MCF 10A (cell line): ENCODE results near the gene PTPN23. TPM values are rescaled to one million over a fixed set of nuclear protein-coding genes. Genes with fewer than 3 reads are reported as not detected.

Source experiments
- BruUV-seq: library from RNA; stranded (reverse); fragments of 400-500 nt; replicated peaks from 2 replicates; lab custom pipeline; 2021; lab: Mats Ljungman, UMichigan
- CTCF ChIA-PET: fragments of 300-600 bp; sonication (Branson Sonifier 250); formaldehyde crosslinking; extraction: SDS; loops from one replicate; lab custom pipeline; 2021; ENCODE audit warnings: antibody characterized with exemption, inconsistent platforms; lab: Yijun Ruan, JAX
- POLR2A ChIA-PET: fragments of 300-600, 350-650 bp; sonication (Branson Sonifier 250); formaldehyde crosslinking; extraction: SDS; loops from one replicate; lab custom pipeline; 2020; ENCODE audit warnings: antibody characterized with exemption, inconsistent platforms; lab: Yijun Ruan, JAX
- DNase-seq: peaks from one replicate; pipeline ENCODE4 v3.0.0-alpha.2; 2018; ENCODE audit not compliant: unreplicated experiment
- H3K27ac Mint-ChIP-seq: one replicate; pipeline ENCODE4 v1.8.0; 2022; ENCODE audit warnings: mild to moderate bottlenecking, low read depth, mixed read lengths; ENCODE audit not compliant: unreplicated experiment
- H3K27me3 Mint-ChIP-seq: one replicate; pipeline ENCODE4 v1.8.0; 2022; ENCODE audit warnings: mixed read lengths; ENCODE audit not compliant: insufficient read depth, unreplicated experiment
- H3K36me3 Mint-ChIP-seq: one replicate; pipeline ENCODE4 v1.8.0; 2022; ENCODE audit warnings: mild to moderate bottlenecking, moderate library complexity, mixed read lengths; ENCODE audit not compliant: insufficient read depth, unreplicated experiment
- H3K4me1 Mint-ChIP-seq: one replicate; pipeline ENCODE4 v1.8.0; 2022; ENCODE audit warnings: mixed read lengths; ENCODE audit not compliant: insufficient read depth, unreplicated experiment
- H3K4me3 Mint-ChIP-seq: one replicate; pipeline ENCODE4 v1.8.0; 2022; ENCODE audit warnings: mild to moderate bottlenecking, moderate library complexity, mixed read lengths; ENCODE audit not compliant: unreplicated experiment
- H3K9me3 Mint-ChIP-seq: one replicate; pipeline ENCODE4 v1.8.0; 2022; ENCODE audit warnings: mixed read lengths; ENCODE audit not compliant: unreplicated experiment
- CTCF ChIP-seq: fragments of 200-600 bp; IDR thresholded peaks from one replicate; pipeline ENCODE4 v1.8.0; 2022; ENCODE audit warnings: antibody characterized with exemption, mild to moderate bottlenecking; ENCODE audit not compliant: unreplicated experiment
- intact Hi-C: fragments of 100-400 bp; cut with micrococcal nuclease; formaldehyde crosslinking; loops from 2 replicates; pipeline ENCODE4 v1.14.1; 2022
- total RNA-seq: library from RNA; stranded (reverse); gene quantifications from 2 replicates; pipeline ENCODE4 v1.2.3, GENCODE V29; 2022

PTPN23 gene
- total RNA-seq, 1 experiment from 2014 or later = 44.5 TPM

- Mint-ChIP-seq H3K4me1 (no peaks in the 10 kb centered on the region), H3K27me3 (no peaks in the 10 kb centered on the region), H3K9me3 (no peaks in the 10 kb centered on the region), H3K4me3 (no peak overlapping the region), H3K36me3 (peaks cover 74% of the 10 kb centered on the region), H3K27ac (no peak overlapping the region)
- no peak for DNase-seq
- no peak for TF ChIP-seq CTCF
- BruUV-seq = no TSS peak
- ChIA-PET POLR2A (interaction anchor here (1.2 kb wide), 1 partner anchor 8 kb away, joined by 3 read pairs; no protein-coding TSS in a partner anchor), CTCF (interaction anchor here (3.7 kb wide), 1 partner anchor 13 kb away, joined by 21 read pairs; no protein-coding TSS in a partner anchor)
- intact Hi-C loops = no loop called here
These were observed 54.0 kb downstream of the PTPN23 start for GRCh38 chr3:47434849-47435248.

- Mint-ChIP-seq H3K4me3 (no peak overlapping the region), H3K9me3 (no peaks in the 10 kb centered on the region), H3K27me3 (no peaks in the 10 kb centered on the region), H3K36me3 (peaks cover 79% of the 10 kb centered on the region), H3K27ac (no peak overlapping the region), H3K4me1 (no peaks in the 10 kb centered on the region)
- TF ChIP-seq CTCF = no peak
- ChIA-PET POLR2A (interaction anchor here (0.6 kb wide), 1 partner anchor 21 kb away, joined by 3 read pairs; no protein-coding TSS in a partner anchor), CTCF (interaction anchor here (0.9 to 3.7 kb wide), 2 partner anchors 14 to 40 kb away, joined by 5 to 21 read pairs; no protein-coding TSS in a partner anchor)
- no peak for DNase-seq
- no TSS peak for BruUV-seq
- intact Hi-C loops = no loop called here
These were observed 55.4 kb downstream of the PTPN23 start for GRCh38 chr3:47436180-47436579.

GRCh38 chr3:47440131-47440530 lies 59.3 kb downstream of the PTPN23 start:
- H3K27ac Mint-ChIP-seq = no peak overlapping the region

More at GRCh38 chr3:47440131-47440530, 59.3 kb downstream of the PTPN23 start:
- no peaks in the 10 kb centered on the region for H3K27me3 Mint-ChIP-seq
- peaks cover 53% of the 10 kb centered on the region for H3K36me3 Mint-ChIP-seq
- DNase-seq = peak; percentile 30
- intact Hi-C loops = loop anchor here (5.0 kb wide), 1 partner anchor 37 kb away; the partner anchor contains the start of gene SCAP
- ChIA-PET POLR2A (interaction anchor here (0.7 kb wide), 1 partner anchor 35 kb away, joined by 7 read pairs; the partner anchor contains the start of gene SCAP), CTCF (interaction anchor here (1.5 to 2.4 kb wide), 2 partner anchors 20 to 36 kb away, joined by 8 to 15 read pairs; partner anchors contain the start of gene SCAP)
- TF ChIP-seq CTCF = no peak
- no TSS peak for BruUV-seq
- no peak overlapping the region for H3K4me3 Mint-ChIP-seq
- H3K4me1 Mint-ChIP-seq = peaks cover 21% of the 10 kb centered on the region
- H3K9me3 Mint-ChIP-seq = no peaks in the 10 kb centered on the region
